HCT116 (cell line): ENCODE measurements around the gene CD244.

Source experiments
- ATF3 ChIP-seq: IDR thresholded peaks from 2 replicates; pipeline ENCODE4 v1.6.1; 2012
- CTCF ChIP-seq, 3 experiments: fragments of 200-600 bp in 1 of 3; sonication (generic) in 1 of 3; IDR thresholded peaks in 2 of 3; conservative IDR thresholded peaks in 1 of 3; 2 replicates each; pipeline ENCODE4 v1.5.1; 2012 to 2017; ENCODE audit warnings: low read depth in 2 of 3, low read length in 2 of 3, antibody characterized with exemption in 1 of 3, borderline replicate concordance in 1 of 3, control low read depth in 1 of 3, mild to moderate bottlenecking in 1 of 3, mixed read lengths in 1 of 3, mixed run types in 1 of 3, moderate library complexity in 1 of 3; ENCODE audit not compliant: insufficient read depth in 1 of 3
- ELF1 ChIP-seq: IDR thresholded peaks from 2 replicates; pipeline ENCODE4 v1.6.1; 2012; ENCODE audit warnings: low read depth, borderline replicate concordance
- EZH2 ChIP-seq: fragments of 200-600 bp; sonication (generic); IDR thresholded peaks from 2 replicates; pipeline ENCODE4 v1.6.1; 2017; ENCODE audit warnings: antibody characterized with exemption, mixed run types
- EZH2phosphoT487 ChIP-seq: fragments of 200-600 bp; IDR thresholded peaks from 2 replicates; pipeline ENCODE4 v1.6.1; 2018; ENCODE audit warnings: antibody characterized with exemption, borderline replicate concordance
- MAX ChIP-seq: IDR thresholded peaks from 2 replicates; pipeline ENCODE4 v1.6.1; 2012
- POLR2A ChIP-seq: IDR thresholded peaks from 2 replicates; pipeline ENCODE4 v1.7.0; 2011; ENCODE audit warnings: borderline replicate concordance; ENCODE audit not compliant: insufficient read depth, insufficient read length; ENCODE audit errors: extremely low read depth
- POLR2AphosphoS5 ChIP-seq: IDR thresholded peaks from 2 replicates; pipeline ENCODE4 v1.6.1; 2011; ENCODE audit warnings: mild to moderate bottlenecking, low read depth, low read length, moderate library complexity
- REST ChIP-seq: IDR thresholded peaks from 2 replicates; pipeline ENCODE4 v1.6.1; 2012; ENCODE audit warnings: low read depth
- SRF ChIP-seq: IDR thresholded peaks from 2 replicates; pipeline ENCODE4 v1.6.1; 2012; ENCODE audit warnings: low read depth
- TCF7L2 ChIP-seq: IDR thresholded peaks from 2 replicates; pipeline ENCODE4 v1.7.0; 2011; ENCODE audit warnings: borderline replicate concordance, inconsistent platforms; ENCODE audit not compliant: insufficient read depth, insufficient read length; ENCODE audit errors: extremely low read depth

- TF ChIP-seq POLR2A (no peak), REST (no peak), ATF3 (no peak), CTCF (IDR thresholded peaks at IDR 0.05 in 2 of 3, conservative IDR thresholded peaks at IDR 0.05 in 1 of 3; ENCODE audit: borderline replicate concordance in 1 of 3, insufficient read depth in 1 of 3, low read depth in 2 of 3, low read length in 2 of 3) (peak; percentile 78 to 91 (median 87)), EZH2 (no peak), EZH2phosphoT487 (no peak), MAX (peak; percentile 20; the same call in 1 of the 2 replicates), POLR2AphosphoS5 (no peak), ELF1 (no peak), TCF7L2 (no peak), SRF (no peak)
Observed at GRCh38 chr1:160830321-160831153, 32.1 kb downstream of the CD244 start.
